BLaER1 treated with 17β-estradiol and CSF1 and Interleukin-3, amounts not matched to agents 10 nM and 100 nM (cell line): ENCODE data around the gene TMEM150C.
A peak's percentile ranks its signal among the peaks of the same experiment; 100 is the strongest.

Experiments used
- H3K27ac ChIP-seq, 11 experiments: shearing (Covaris generic); formaldehyde crosslinking; 2 replicates each; pipeline ENCODE4 v1.8.1; 2022
- H3K27me3 ChIP-seq, 11 experiments: shearing (Covaris generic); formaldehyde crosslinking; 2 replicates each; pipeline ENCODE4 v1.8.1; 2022
- H3K36me3 ChIP-seq, 11 experiments: shearing (Covaris generic); formaldehyde crosslinking; 2 replicates each; pipeline ENCODE4 v1.8.1; 2022
- H3K4me1 ChIP-seq, 10 experiments: shearing (Covaris generic); formaldehyde crosslinking; 2 replicates each; pipeline ENCODE4 v1.8.1; 2022
- H3K4me2 ChIP-seq, 11 experiments: shearing (Covaris generic); formaldehyde crosslinking; 2 replicates each; pipeline ENCODE4 v1.8.1; 2022
- H3K4me3 ChIP-seq, 10 experiments: shearing (Covaris generic); formaldehyde crosslinking; 2 replicates each; pipeline ENCODE4 v1.8.1; 2022
- H3K9ac ChIP-seq, 11 experiments: shearing (Covaris generic); formaldehyde crosslinking; 2 replicates each; pipeline ENCODE4 v1.8.1; 2022
- H3K9me3 ChIP-seq, 11 experiments: shearing (Covaris generic); formaldehyde crosslinking; replicated peaks in 1 of 11; 2 replicates each; pipeline ENCODE4 v1.8.1; 2022
- H4K20me1 ChIP-seq, 11 experiments: shearing (Covaris generic); formaldehyde crosslinking; 2 replicates each; pipeline ENCODE4 v1.8.1; 2022
- Cebpa-rat ChIP-seq, 11 experiments: shearing (Covaris generic); IDR thresholded peaks; 2 replicates each; pipeline ENCODE4 v1.8.1; 2022

The TMEM150C gene

DNA sequence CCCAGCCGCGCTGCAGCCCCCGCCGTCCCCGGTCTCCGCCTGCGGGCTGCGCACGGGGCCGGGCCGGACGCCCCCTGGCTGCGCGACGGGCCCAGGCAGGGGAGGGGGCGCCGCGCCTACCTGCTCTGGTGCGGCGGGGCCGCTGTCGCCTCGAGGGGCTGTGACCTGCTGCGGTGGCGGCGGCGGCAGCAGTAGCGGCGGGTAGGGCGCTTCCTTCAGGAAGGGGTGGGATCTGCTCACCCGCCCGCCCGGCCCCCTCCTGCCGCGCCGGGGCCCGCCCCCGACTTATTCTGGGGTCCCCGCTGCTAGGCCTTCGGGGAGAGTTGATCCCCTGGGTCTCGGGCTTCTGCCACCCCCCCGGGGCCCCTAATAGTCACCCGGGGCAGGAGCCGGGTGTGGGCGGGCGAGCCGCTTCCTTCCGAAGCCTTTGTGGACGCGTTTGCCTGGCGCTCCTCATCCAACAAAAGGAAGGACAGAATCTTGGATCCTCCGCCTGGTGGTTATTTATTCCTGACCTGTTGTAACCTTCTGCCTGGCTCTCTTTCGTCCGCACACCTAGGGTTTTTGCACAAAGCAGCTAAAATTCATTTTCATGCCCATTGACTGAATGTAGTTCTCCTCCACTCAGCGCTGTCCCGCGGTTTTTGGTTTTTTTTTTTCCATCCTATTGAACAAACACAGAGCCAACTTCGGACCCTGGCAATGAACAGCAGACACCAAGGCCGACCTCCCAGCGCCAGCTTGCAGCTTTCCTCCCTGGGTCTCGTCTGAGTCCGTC lies at the start of gene TMEM150C:
Gene TMEM150C, minus strand, starts transcription at position 203 of the 778 bp plus-strand sequence. CDS start 57,331 bp downstream, outside the sequence.
- peak within 1 kb of the TSS; percentile 46 to 77 (median 68); a peak in 21 of 22 replicates for H3K9ac ChIP-seq
- H3K9me3 ChIP-seq = no peaks in the 10 kb centered on the region
- peaks cover 32 to 51% (median 42%) of the 10 kb centered on the region in 11 experiments for H3K27me3 ChIP-seq
- peaks cover 0 to 12% (median 8%) of the 10 kb centered on the region in 10 experiments; a peak in 11 of 20 replicates for H3K4me1 ChIP-seq
- H3K4me3 ChIP-seq = peak within 1 kb of the TSS; percentile 64 to 83 (median 73)
- H3K36me3 ChIP-seq = no peaks in the 10 kb centered on the region
- no peak for TF ChIP-seq Cebpa-rat (IDR thresholded peaks at IDR 0.05)
- peak within 1 kb of the TSS in 1 of 11 experiments; percentile 36; a peak in 1 of 22 replicates for H3K27ac ChIP-seq
- peak within 1 kb of the TSS; percentile 83 to 99 (median 96) for H3K4me2 ChIP-seq
- H4K20me1 ChIP-seq = 0 out of 22 replicates have a peak, but pooled peaks cover 0 to 7% (median 0%) of the 10 kb centered on the region in 11 experiments

- no peak overlapping the region for H3K4me2 ChIP-seq
- no peak overlapping the region for H3K27ac ChIP-seq
- no peak for TF ChIP-seq Cebpa-rat (IDR thresholded peaks at IDR 0.05)
- no peaks in the 10 kb centered on the region for H3K36me3 ChIP-seq
- no peaks in the 10 kb centered on the region for H4K20me1 ChIP-seq
- H3K9ac ChIP-seq = no peak overlapping the region
- H3K9me3 ChIP-seq = peaks cover 0 to 3% (median 0%) of the 10 kb centered on the region in 11 experiments; a peak in 1 of 22 replicates
- H3K4me3 ChIP-seq = no peak overlapping the region
- no peaks in the 10 kb centered on the region for H3K27me3 ChIP-seq
- H3K4me1 ChIP-seq = no peaks in the 10 kb centered on the region
Measured at GRCh38 chr4:82611527-82611926, 49.7 kb upstream of the TMEM150C start.

DNA sequence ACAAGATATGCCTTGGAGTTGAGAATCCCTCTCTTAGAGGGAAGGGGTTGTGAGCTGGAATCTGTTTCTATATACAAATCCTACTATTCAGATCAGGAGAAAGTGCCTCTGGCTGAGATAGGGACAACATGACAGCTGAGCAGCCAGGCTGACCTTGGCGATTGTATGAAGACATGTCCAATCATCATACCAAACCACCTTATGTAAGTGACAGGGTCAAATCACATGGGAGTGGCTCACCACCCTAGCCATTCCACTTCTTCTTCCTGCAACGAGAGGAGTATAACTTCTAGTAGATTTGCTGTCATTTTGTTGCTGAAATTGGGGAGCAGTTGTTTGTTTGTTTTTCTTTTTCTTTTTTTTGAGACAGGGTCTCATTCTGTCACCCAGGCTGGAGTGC lies 48.3 kb upstream of the TMEM150C start:
- H3K4me3 ChIP-seq = no peak overlapping the region
- H3K27ac ChIP-seq = no peak overlapping the region
- no peak overlapping the region for H3K4me2 ChIP-seq
- no peak overlapping the region for H3K9ac ChIP-seq
- H3K9me3 ChIP-seq = peaks cover 0 to 4% (median 0%) of the 10 kb centered on the region in 11 experiments; a peak in 1 of 22 replicates
- no peaks in the 10 kb centered on the region for H3K36me3 ChIP-seq
- no peaks in the 10 kb centered on the region for H4K20me1 ChIP-seq
- H3K4me1 ChIP-seq = no peaks in the 10 kb centered on the region
- no peaks in the 10 kb centered on the region for H3K27me3 ChIP-seq
- TF ChIP-seq Cebpa-rat (IDR thresholded peaks at IDR 0.05) = no peak

DNA sequence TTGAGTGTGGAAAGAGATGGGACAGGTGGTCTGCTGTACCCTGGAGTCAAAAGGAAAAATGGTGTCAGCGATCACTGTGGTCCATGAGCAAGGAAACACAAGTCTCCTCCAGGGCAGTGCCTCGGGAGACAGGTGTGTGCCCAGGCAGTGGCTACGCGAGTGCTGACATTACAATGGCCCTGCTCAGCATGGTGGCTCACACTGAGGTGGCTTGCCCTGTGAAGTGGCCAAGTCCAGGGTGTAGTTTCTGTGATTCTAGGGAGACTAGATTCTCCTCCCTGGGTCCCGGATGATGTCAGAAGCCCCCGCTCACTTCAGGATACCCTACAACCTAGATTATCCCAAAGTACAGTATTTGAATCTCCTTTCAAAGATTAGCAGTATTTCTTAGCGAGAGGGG lies 44.8 kb upstream of the TMEM150C start:
- Histone ChIP-seq H3K9me3 (peaks cover 0 to 4% (median 0%) of the 10 kb centered on the region in 11 experiments; a peak in 1 of 22 replicates), H3K4me2 (no peak overlapping the region), H3K4me3 (no peak overlapping the region), H4K20me1 (no peaks in the 10 kb centered on the region), H3K27ac (no peak overlapping the region), H3K36me3 (no peaks in the 10 kb centered on the region), H3K9ac (no peak overlapping the region), H3K4me1 (no peaks in the 10 kb centered on the region), H3K27me3 (no peaks in the 10 kb centered on the region)
- no peak for TF ChIP-seq Cebpa-rat (IDR thresholded peaks at IDR 0.05)

- Histone ChIP-seq H3K27ac (no peak overlapping the region), H3K9me3 (peaks cover 0 to 4% (median 0%) of the 10 kb centered on the region in 11 experiments; a peak in 1 of 22 replicates), H3K4me1 (no peaks in the 10 kb centered on the region), H3K9ac (no peak overlapping the region), H3K36me3 (no peaks in the 10 kb centered on the region), H3K4me2 (no peak overlapping the region), H3K27me3 (no peaks in the 10 kb centered on the region), H4K20me1 (no peaks in the 10 kb centered on the region), H3K4me3 (no peak overlapping the region)
- TF ChIP-seq Cebpa-rat (IDR thresholded peaks at IDR 0.05) = no peak
Measured at GRCh38 chr4:82604522-82604921, 42.7 kb upstream of the TMEM150C start.

DNA sequence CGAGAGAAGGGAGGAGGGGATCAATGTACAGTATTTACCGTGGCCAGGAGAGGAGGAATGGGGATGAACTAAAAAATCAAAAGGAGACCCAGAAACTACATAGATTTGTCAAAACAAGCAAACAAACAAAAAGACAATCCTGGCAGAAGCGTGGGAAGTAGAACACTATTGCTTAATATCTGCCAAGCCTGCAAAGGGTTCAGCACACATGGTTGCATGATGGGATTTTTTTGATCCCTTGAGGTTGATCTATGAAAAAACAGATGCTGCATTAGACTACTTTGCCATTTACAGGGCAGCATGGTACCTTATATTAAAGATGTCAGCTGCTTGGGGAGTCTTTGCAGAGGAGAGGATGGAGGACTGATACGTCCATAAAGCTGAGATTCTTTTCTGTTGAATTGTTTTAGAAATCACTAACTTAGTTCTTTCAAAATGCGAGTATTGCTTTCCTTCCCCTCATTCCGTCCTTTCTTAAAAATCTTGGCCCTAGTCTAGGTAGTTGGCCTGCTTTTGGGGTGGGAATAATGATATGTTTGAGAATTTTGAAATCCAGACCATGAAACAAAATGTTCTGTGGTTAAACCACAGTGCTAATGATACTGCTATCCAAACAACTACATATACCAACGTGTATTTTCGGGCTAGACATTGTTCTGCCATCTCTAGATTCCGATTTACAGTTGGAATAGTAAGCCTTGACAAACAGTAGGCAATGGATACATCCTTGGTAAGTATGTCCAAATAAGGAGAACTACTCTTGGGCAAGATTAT lies 39.6 kb upstream of the TMEM150C start:
- Histone ChIP-seq H3K4me1 (no peaks in the 10 kb centered on the region), H3K27me3 (no peaks in the 10 kb centered on the region), H3K27ac (no peak overlapping the region), H4K20me1 (no peaks in the 10 kb centered on the region), H3K4me3 (no peak overlapping the region), H3K36me3 (no peaks in the 10 kb centered on the region), H3K9ac (no peak overlapping the region), H3K4me2 (no peak overlapping the region), H3K9me3 (peaks cover 0 to under 1% (median 0%) of the 10 kb centered on the region in 11 experiments; a peak in 1 of 22 replicates)
- TF ChIP-seq Cebpa-rat (IDR thresholded peaks at IDR 0.05) = no peak

- no peak overlapping the region for H3K27ac ChIP-seq
- no peaks in the 10 kb centered on the region for H3K9me3 ChIP-seq
- no peak overlapping the region for H3K9ac ChIP-seq
- H3K36me3 ChIP-seq = no peaks in the 10 kb centered on the region
- no peak overlapping the region for H3K4me3 ChIP-seq
- no peaks in the 10 kb centered on the region for H3K4me1 ChIP-seq
- H3K4me2 ChIP-seq = no peak overlapping the region
- no peaks in the 10 kb centered on the region for H3K27me3 ChIP-seq
- H4K20me1 ChIP-seq = no peaks in the 10 kb centered on the region
- TF ChIP-seq Cebpa-rat (IDR thresholded peaks at IDR 0.05) = no peak
Measured at GRCh38 chr4:82599336-82599735, 37.5 kb upstream of the TMEM150C start.

- no peak for TF ChIP-seq Cebpa-rat (IDR thresholded peaks at IDR 0.05)
- no peaks in the 10 kb centered on the region for H3K4me1 ChIP-seq
- H3K4me3 ChIP-seq = no peak overlapping the region
- no peaks in the 10 kb centered on the region for H3K27me3 ChIP-seq
- no peaks in the 10 kb centered on the region for H4K20me1 ChIP-seq
- H3K9me3 ChIP-seq = no peaks in the 10 kb centered on the region
- H3K4me2 ChIP-seq = no peak overlapping the region
- no peak overlapping the region for H3K9ac ChIP-seq
- no peak overlapping the region for H3K27ac ChIP-seq
- no peaks in the 10 kb centered on the region for H3K36me3 ChIP-seq
Measured at GRCh38 chr4:82594456-82594855, 32.7 kb upstream of the TMEM150C start.

GRCh38 chr4:82593411-82593810 lies 31.6 kb upstream of the TMEM150C start:
- TF ChIP-seq Cebpa-rat (IDR thresholded peaks at IDR 0.05) = no peak
- no peak overlapping the region for H3K27ac ChIP-seq
- H3K9ac ChIP-seq = no peak overlapping the region
- H4K20me1 ChIP-seq = no peaks in the 10 kb centered on the region
- H3K4me1 ChIP-seq = no peaks in the 10 kb centered on the region
- H3K36me3 ChIP-seq = no peaks in the 10 kb centered on the region
- no peak overlapping the region for H3K4me3 ChIP-seq
- no peak overlapping the region for H3K4me2 ChIP-seq
- H3K27me3 ChIP-seq = no peaks in the 10 kb centered on the region
- H3K9me3 ChIP-seq = no peaks in the 10 kb centered on the region
